GM18867 (cell line): ENCODE results near the gene MAGEB6.
"Not testable (repeated sequence)": the region's sequence is repeated elsewhere in the genome, so short reads cannot be mapped to it uniquely, and the experiment has no call there.

Experiments used
- ATAC-seq: cut with Tn5 transposase; IDR thresholded peaks from one replicate; pipeline ENCODE4 v1.9.1; 2021; ENCODE audit warnings: mild to moderate bottlenecking, moderate library complexity; ENCODE audit not compliant: unreplicated experiment

Gene MAGEB6

GRCh38 chrX:26192204-26192603 lies at the start of gene MAGEB6:
TSS of gene MAGEB6 (plus strand) at chrX:26192440. CDS start at chrX:26193847, 1,407 bp downstream.
- no peak for ATAC-seq

DNA sequence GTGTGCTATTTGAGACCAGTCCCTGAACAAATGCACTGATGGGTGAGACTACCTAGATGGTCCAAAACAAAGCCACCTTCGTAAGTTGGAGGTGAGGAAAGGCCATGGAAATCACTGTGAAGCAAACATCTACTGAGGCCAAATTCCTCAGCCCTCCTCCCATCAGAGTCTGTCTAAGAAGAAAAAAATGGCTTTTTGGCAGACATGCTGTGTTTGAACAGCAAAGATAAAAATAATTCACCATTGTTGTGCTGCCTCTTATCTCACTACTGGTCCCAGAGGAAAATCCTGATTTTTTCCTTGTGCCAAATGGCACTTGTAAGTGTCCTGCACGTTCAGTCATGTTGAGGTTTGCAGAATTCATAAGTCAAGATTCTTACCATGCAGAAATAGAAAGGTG lies 46.2 kb upstream of the MAGEB6 start:
- ATAC-seq = no peak

DNA sequence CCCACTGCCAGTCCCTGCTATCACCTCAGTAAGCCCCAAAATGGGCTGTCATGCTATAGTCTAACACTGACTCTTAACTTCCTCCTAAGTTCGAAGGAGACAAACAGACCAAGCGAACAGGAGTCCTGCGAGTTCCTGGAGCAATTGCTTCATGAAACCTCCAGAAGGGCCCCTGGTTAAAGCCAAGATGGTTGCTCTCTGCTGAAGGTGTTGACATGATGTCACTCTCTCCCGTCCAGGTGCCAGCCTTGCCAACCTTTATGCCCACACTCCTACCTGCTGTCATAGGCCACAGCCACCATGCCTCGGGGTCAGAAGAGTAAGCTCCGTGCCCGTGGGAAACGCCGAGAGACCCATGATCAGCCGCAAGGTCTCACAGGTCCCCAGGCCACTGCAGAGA lies 31.9 kb upstream of the MAGEB6 start, which contains the start of gene MAGEB6B:
TSS of gene MAGEB6B (plus strand) at position 301 of the 400 bp plus-strand sequence. CDS start at position 301, 0 bp downstream.
- ATAC-seq = no peak

- ATAC-seq = no peak
Measured at GRCh38 chrX:26203561-26203960, 11.3 kb downstream of the MAGEB6 start.

DNA sequence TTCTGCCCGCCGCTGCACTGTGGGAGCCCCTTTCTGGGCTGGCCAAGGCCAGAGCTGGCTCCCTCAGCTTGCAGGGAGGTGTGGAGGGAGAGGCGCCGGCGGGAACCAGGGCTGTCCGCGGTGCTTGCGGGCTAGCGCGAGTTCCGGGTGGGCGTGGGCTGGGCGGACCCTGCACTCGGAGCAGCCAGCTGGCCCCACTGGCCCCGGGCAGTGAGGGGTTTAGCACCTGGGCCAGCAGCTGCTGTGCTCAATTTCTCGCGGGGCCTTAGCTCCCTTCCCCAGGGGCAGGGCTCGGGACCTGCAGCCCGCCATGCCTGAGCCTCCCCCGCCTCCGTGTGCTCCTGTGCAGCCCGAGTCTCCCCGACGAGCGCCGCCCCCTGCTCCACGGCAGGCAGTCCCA lies 12.5 kb downstream of the MAGEB6 start:
- ATAC-seq = not testable (repeated sequence)

- ATAC-seq = no peak
Measured at GRCh38 chrX:26208012-26208411, 15.8 kb downstream of the MAGEB6 start.

DNA sequence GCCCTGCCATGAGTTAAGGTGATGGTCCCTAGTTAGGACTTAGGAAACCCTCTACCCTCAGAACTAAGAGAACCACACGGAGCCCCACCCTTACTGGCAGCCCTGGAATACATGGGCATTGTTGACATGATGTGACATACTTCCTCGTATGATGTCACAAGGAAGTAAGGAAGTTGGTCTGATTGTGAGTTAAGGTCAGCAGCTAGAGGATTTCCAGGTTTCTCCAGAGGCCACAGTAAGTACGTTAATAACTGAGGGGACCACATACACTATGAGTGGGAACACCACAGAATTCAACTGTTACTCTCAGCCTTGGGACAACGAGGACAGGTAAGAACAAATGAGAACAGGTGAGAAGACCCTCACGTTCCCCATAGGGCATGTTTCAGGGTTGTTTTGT lies 23.6 kb downstream of the MAGEB6 start, which contains the start of gene MAGEB5:
TSS of gene MAGEB5 (plus strand) at position 301 of the 400 bp plus-strand sequence. CDS start 1,133 bp downstream, outside the sequence.
- ATAC-seq = no peak

DNA sequence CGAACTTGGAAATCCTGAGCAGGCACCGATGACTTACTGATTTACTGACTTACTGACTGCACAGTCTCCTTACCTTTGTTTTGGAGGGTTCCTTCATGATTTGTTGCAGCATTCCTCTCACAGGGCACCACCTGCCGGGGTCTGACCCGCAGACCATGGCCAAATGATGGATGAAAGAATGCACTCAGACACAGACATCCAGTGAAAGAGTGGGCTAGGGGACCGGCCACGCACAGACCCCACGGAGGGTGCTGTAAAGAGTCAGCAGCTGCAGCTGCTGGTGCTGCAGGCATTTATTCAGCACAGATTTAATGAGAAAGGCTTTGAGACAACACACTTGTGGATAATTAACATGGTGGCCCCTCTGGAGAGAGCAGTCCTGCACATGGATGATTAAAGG lies 27.1 kb downstream of the MAGEB6 start:
- ATAC-seq = no peak

DNA sequence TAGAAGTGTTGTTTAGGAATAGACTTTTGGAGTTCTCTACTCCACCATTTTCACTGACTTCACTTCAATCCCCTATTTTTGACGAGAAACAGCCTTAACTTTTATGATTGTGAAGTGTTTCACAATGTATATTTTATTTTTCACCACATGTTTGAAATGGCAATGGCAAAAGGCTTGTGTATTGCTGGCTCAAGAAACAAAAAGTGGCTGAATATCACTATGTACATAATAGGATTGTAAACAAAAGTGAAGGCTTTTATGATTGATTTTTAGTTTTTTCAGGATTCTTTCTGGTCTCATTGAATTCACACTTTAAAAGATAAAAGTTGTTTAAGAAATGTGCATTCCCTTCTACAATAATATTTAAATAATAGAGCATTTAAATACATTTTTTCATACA lies 41.9 kb downstream of the MAGEB6 start:
- no peak for ATAC-seq
